ENCODE measurements around the gene KNOP1. TPM values are rescaled to one million over a fixed set of nuclear protein-coding genes. Genes with fewer than 3 reads are reported as not detected.

The KNOP1 gene
- total and polyA plus RNA-seq, 2 donors (not counting 3 experiments of a cell fraction or from before 2014, with no cell fraction given), result 6.7 to 33.5 TPM

DNA sequence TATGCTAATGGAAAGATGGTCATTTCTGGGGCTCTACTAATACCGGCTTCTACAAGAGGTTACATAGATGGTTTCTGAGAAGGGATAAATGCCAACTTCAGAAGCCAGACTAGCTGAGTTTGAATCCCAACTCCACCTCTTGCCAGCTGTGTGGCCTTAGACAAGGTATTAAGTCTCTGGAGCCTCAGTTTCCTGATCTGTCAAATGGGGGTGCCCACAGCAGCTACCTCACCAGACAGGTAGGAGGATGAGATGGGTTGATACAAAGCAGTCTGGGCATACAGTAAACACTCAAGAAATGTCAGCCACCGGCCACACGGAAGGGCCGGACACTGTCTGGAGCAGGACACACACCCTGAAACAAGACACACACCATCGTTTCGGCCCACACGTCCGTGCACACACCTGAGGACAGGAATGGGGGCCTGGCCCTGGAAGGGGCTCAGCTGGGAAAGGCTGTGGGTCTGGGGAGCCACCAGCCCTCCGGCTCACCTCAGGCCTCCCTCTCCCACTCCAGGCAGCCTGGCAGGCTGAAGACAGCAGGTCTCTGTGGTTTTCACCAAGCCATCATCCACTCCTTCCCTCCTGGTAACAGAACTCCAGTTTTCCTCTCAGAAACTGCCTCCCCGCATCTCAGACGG is 5.5 kb downstream of the KNOP1 start:
- Histone ChIP-seq H3K9ac (replicated peaks; ENCODE audit: extremely low read depth, insufficient read depth, low read length) (no peak overlapping the region), H3K9me3 (replicated peaks; ENCODE audit: control insufficient read depth, insufficient read depth, low read length) (no peaks in the 10 kb centered on the region), H3K27ac (ENCODE audit: insufficient read depth, low read depth, low read length) (no peak overlapping the region), H3K79me2 (ENCODE audit: control insufficient read depth, insufficient read depth, low read length) (peaks cover 30% of the 10 kb centered on the region), H3K36me3 (ENCODE audit: control insufficient read depth in 2 of 2, extremely low read depth in 1 of 2, insufficient read depth in 2 of 2, low read length in 2 of 2) (peaks cover 0 to 11% of the 10 kb centered on the region in 2 experiments), H4K20me1 (replicated peaks; ENCODE audit: control insufficient read depth, extremely low read depth, insufficient read depth, low read length) (no peaks in the 10 kb centered on the region), H3K4me3 (replicated peaks in 1 of 3; ENCODE audit: insufficient read depth in 1 of 3, low read depth in 1 of 3, low read length in 3 of 3) (no peak overlapping the region), H3K27me3 (ENCODE audit: control insufficient read depth in 2 of 2, insufficient read depth in 2 of 2, low read length in 2 of 2) (no peaks in the 10 kb centered on the region), H3K4me2 (ENCODE audit: insufficient read depth, low read length) (no peak overlapping the region), H2AFZ (ENCODE audit: low read depth, low read length) (no peak overlapping the region), H3K9me1 (replicated peaks; ENCODE audit: control insufficient read depth, extremely low read depth, insufficient read depth, low read length) (no peaks in the 10 kb centered on the region), H3K4me1 (ENCODE audit: control insufficient read depth, extremely low read depth, insufficient read depth, low read length) (peaks cover 8% of the 10 kb centered on the region)
- BruUV-seq (replicated peaks), result no TSS peak
- ChIA-PET POLR2A (no interaction called here), CTCF (interaction anchor here (1.0 to 1.2 kb wide), 3 partner anchors 16 to 195 kb away, joined by 3 to 4 read pairs (median 3); no protein-coding TSS in a partner anchor)
- no peak for DNase-seq (ENCODE audit: low read depth, low spot score)
- TF ChIP-seq POLR2A (IDR thresholded peaks at IDR 0.05; ENCODE audit: low read depth, low read length), result no peak
- TF ChIP-seq, protein P1, sequence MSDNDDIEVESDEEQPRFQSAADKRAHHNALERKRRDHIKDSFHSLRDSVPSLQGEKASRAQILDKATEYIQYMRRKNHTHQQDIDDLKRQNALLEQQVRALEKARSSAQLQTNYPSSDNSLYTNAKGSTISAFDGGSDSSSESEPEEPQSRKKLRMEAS (IDR thresholded peaks at IDR 0.05; ENCODE audit: insufficient read depth, insufficient read length), result no peak
- no peak for TF ChIP-seq POLR2AphosphoS5 (IDR thresholded peaks at IDR 0.05; ENCODE audit: insufficient read depth, low read depth, low read length)
- no peak for TF ChIP-seq GATA2 (IDR thresholded peaks at IDR 0.05; ENCODE audit: insufficient read depth, insufficient read length, low read depth, low read length)
- no peak for TF ChIP-seq JUN (IDR thresholded peaks at IDR 0.05; ENCODE audit: borderline replicate concordance, insufficient read depth, insufficient read length, low read depth)
- TF ChIP-seq MYC (IDR thresholded peaks at IDR 0.05; ENCODE audit: low read depth, low read length), result no peak
- no peak for TF ChIP-seq EZH2 (IDR thresholded peaks at IDR 0.05; ENCODE audit: borderline replicate concordance, low read depth, low read length, severe bottlenecking)
- TF ChIP-seq, protein P2, sequence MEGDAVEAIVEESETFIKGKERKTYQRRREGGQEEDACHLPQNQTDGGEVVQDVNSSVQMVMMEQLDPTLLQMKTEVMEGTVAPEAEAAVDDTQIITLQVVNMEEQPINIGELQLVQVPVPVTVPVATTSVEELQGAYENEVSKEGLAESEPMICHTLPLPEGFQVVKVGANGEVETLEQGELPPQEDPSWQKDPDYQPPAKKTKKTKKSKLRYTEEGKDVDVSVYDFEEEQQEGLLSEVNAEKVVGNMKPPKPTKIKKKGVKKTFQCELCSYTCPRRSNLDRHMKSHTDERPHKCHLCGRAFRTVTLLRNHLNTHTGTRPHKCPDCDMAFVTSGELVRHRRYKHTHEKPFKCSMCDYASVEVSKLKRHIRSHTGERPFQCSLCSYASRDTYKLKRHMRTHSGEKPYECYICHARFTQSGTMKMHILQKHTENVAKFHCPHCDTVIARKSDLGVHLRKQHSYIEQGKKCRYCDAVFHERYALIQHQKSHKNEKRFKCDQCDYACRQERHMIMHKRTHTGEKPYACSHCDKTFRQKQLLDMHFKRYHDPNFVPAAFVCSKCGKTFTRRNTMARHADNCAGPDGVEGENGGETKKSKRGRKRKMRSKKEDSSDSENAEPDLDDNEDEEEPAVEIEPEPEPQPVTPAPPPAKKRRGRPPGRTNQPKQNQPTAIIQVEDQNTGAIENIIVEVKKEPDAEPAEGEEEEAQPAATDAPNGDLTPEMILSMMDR (IDR thresholded peaks at IDR 0.05; ENCODE audit: extremely low read depth in 1 of 2, insufficient read depth in 1 of 2, low read depth in 1 of 2, low read length in 2 of 2), result no peak
- no peak for TF ChIP-seq FOS (IDR thresholded peaks at IDR 0.05; ENCODE audit: borderline replicate concordance, insufficient read depth, low read length)
- no peak for FAIRE-seq
- dilution Hi-C loops (cut with MboI; ENCODE audit: extremely low pct_ligation_motif_present, low sequenced_read_pairs), result no loop called here
- intact Hi-C loops (cut with micrococcal nuclease), result no loop called here

All from endothelial cell of umbilical vein (primary cell).